Thyroid gland (tissue), 4 donors: Measurements from ENCODE around the gene ZC3H18.

ENCODE experiments used
- POLR2A ChIP-seq, 2 donors: fragments of 450-650 bp; IDR thresholded peaks; one replicate each; pipeline ENCODE4 v1.6.1; 2017; ENCODE audit warnings: antibody characterized with exemption in 2 of 2, mild to moderate bottlenecking in 2 of 2, moderate library complexity in 1 of 2
- TF ChIP-seq, protein P1 (sequence below), 6 experiments: fragments of 200-600 bp in 3 of 6; fragments of 450-650 bp in 3 of 6; sonication (generic) in 3 of 6; IDR thresholded peaks; one replicate each; pipeline ENCODE4 v1.5.1; 2016 to 2019; ENCODE audit warnings: antibody characterized with exemption in 6 of 6, mild to moderate bottlenecking in 2 of 6, inconsistent platforms in 1 of 6, moderate library complexity in 1 of 6

DNA sequence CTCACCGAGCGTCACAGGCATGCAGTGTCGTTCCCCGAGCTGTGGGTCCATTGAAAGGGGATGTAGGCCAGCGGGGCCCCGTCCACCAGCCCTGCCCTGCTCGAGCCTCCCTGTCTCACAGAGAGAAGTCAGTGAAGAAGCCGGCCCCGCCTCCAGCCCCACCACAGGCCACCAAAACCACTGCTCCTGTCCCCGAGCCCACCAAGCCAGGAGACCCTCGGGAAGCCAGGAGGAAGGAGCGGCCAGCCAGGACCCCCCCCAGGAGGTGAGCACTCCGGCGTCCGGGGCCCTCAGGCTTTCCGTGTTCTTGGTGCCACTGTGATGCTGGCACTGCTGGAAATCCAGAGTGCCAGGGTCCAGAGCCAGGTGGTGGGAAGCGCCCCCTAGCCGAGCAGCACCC lies 54.3 kb downstream of the ZC3H18 start:
- no peak for TF ChIP-seq POLR2A (IDR thresholded peaks at IDR 0.05)
- TF ChIP-seq, protein P1, sequence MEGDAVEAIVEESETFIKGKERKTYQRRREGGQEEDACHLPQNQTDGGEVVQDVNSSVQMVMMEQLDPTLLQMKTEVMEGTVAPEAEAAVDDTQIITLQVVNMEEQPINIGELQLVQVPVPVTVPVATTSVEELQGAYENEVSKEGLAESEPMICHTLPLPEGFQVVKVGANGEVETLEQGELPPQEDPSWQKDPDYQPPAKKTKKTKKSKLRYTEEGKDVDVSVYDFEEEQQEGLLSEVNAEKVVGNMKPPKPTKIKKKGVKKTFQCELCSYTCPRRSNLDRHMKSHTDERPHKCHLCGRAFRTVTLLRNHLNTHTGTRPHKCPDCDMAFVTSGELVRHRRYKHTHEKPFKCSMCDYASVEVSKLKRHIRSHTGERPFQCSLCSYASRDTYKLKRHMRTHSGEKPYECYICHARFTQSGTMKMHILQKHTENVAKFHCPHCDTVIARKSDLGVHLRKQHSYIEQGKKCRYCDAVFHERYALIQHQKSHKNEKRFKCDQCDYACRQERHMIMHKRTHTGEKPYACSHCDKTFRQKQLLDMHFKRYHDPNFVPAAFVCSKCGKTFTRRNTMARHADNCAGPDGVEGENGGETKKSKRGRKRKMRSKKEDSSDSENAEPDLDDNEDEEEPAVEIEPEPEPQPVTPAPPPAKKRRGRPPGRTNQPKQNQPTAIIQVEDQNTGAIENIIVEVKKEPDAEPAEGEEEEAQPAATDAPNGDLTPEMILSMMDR (IDR thresholded peaks at IDR 0.05), result no peak
